Midbrain (tissue), 1 donor: ENCODE results near the gene PCCB.
"Not testable (repeated sequence)": the region's sequence is repeated elsewhere in the genome, so short reads cannot be mapped to it uniquely, and the experiment has no call there.

Source experiments
- DNase-seq: peaks from one replicate; lab custom pipeline; 2025; lab: John Stamatoyannopoulos, UW

The PCCB gene

GRCh38 chr3:136262559-136262958 is 12.4 kb downstream of the PCCB start:
- DNase-seq, result no peak

GRCh38 chr3:136263251-136263650 is 13.1 kb downstream of the PCCB start:
- no peak for DNase-seq

GRCh38 chr3:136266468-136267125 is 16.5 kb downstream of the PCCB start:
- DNase-seq, result not testable (repeated sequence)

- no peak for DNase-seq
Observed at GRCh38 chr3:136267235-136267634, 17.1 kb downstream of the PCCB start.

GRCh38 chr3:136270179-136270578 is 20.0 kb downstream of the PCCB start:
- DNase-seq, result no peak

- not testable (repeated sequence) for DNase-seq
Observed at GRCh38 chr3:136271626-136272025, 21.5 kb downstream of the PCCB start.

GRCh38 chr3:136276049-136276755 is 26.1 kb downstream of the PCCB start:
- DNase-seq, result no peak

GRCh38 chr3:136277115-136277514 is 27.0 kb downstream of the PCCB start:
- DNase-seq, result no peak

GRCh38 chr3:136277634-136278033 is 27.5 kb downstream of the PCCB start:
- DNase-seq, result no peak

GRCh38 chr3:136279092-136279491 is 29.0 kb downstream of the PCCB start:
- DNase-seq, result no peak

GRCh38 chr3:136280961-136281360 is 30.8 kb downstream of the PCCB start:
- no peak for DNase-seq

- no peak for DNase-seq
Observed at GRCh38 chr3:136281966-136282520, 31.9 kb downstream of the PCCB start.

- no peak for DNase-seq
Observed at GRCh38 chr3:136283627-136284026, 33.5 kb downstream of the PCCB start.

GRCh38 chr3:136291302-136291701 is 41.2 kb downstream of the PCCB start:
- no peak for DNase-seq

GRCh38 chr3:136292500-136292899 is 42.4 kb downstream of the PCCB start:
- no peak for DNase-seq

GRCh38 chr3:136293279-136293678 is 43.1 kb downstream of the PCCB start:
- no peak for DNase-seq

GRCh38 chr3:136294176-136294575 is 44.0 kb downstream of the PCCB start:
- DNase-seq, result no peak

- DNase-seq, result no peak
Observed at GRCh38 chr3:136296960-136297359, 46.8 kb downstream of the PCCB start.

- DNase-seq, result no peak
Observed at GRCh38 chr3:136297826-136298225, 47.7 kb downstream of the PCCB start.

- DNase-seq, result no peak
Observed at GRCh38 chr3:136300444-136300843, 50.3 kb downstream of the PCCB start.

- no peak for DNase-seq
Observed at GRCh38 chr3:136305879-136306278, 55.7 kb downstream of the PCCB start.

GRCh38 chr3:136311261-136311660 is 61.1 kb downstream of the PCCB start:
- no peak for DNase-seq

GRCh38 chr3:136311968-136312367 is 61.8 kb downstream of the PCCB start:
- DNase-seq, result peak; percentile 0
